ENCODE data around the gene CACNB2. TPM values are rescaled to one million over a fixed set of nuclear protein-coding genes. Genes with fewer than 3 reads are reported as not detected.
A peak's percentile ranks its signal among the peaks of the same experiment; 100 is the strongest.

Gene CACNB2
- total RNA-seq, 1 donor from 2014 or later: 3.5 TPM

DNA sequence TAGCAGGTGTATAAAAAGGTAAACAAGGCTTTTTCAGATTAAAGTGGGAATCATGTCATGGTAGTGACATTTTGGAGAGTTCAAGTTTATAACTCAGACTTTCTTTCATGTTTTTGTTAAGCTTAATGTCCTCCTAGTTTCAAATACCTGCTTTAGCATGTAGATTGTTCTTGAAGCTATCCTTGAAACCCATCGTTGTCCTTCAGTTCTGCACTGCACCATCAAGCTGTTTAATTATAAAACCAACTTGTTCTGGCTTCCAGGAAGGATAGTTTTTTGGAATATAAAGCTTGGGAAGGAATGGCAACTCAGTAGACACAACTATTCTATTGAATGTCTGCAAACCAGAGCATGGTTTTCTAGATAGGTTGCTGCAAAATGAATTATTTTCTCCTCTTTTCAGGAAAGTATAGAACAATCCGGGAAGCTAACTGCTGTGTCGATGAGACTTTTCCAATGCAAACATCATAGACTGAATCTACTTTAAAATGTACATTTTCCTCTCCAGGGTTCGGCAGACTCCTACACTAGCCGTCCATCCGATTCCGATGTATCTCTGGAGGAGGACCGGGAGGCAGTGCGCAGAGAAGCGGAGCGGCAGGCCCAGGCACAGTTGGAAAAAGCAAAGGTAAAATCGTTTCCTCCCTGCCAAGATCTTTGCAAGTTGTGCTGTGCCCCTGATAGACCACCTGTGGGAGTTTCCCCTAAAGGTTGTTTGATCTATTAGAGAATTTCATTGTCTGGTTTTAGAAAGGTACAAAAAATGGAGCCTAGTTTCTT lies 261.4 kb downstream of the CACNB2 start:
- Mint-ChIP-seq H3K27ac (no peak overlapping the region), H3K36me3 (no peaks in the 10 kb centered on the region), H3K9me3 (no peaks in the 10 kb centered on the region), H3K4me1 (peaks cover 15% of the 10 kb centered on the region), H3K4me3 (peak overlapping the region; percentile 87), H3K27me3 (ENCODE audit: insufficient read depth, low read depth) (peaks cover 6% of the 10 kb centered on the region)
- Histone ChIP-seq H3K4me2 (peak overlapping the region; percentile 98), H3K27ac (no peak overlapping the region), H3K9ac (no peak overlapping the region), H2AFZ (replicated peaks) (no peak overlapping the region), H3K27me3 (peaks cover 33% of the 10 kb centered on the region), H4K20me1 (ENCODE audit: low read depth) (no peaks in the 10 kb centered on the region), H3F3A (ENCODE audit: low read depth) (no peaks in the 10 kb centered on the region), H3K36me3 (no peaks in the 10 kb centered on the region), H3K4me3 (no peak overlapping the region), H3K4me1 (peaks cover 7% of the 10 kb centered on the region), H3K9me3 (ENCODE audit: low read depth) (no peaks in the 10 kb centered on the region), H3K79me2 (ENCODE audit: low read depth) (no peaks in the 10 kb centered on the region)
- no peak for DNase-seq (ENCODE audit: low spot score)
- TF ChIP-seq EZH2 (IDR thresholded peaks at IDR 0.05): no peak
- TF ChIP-seq, protein P1, sequence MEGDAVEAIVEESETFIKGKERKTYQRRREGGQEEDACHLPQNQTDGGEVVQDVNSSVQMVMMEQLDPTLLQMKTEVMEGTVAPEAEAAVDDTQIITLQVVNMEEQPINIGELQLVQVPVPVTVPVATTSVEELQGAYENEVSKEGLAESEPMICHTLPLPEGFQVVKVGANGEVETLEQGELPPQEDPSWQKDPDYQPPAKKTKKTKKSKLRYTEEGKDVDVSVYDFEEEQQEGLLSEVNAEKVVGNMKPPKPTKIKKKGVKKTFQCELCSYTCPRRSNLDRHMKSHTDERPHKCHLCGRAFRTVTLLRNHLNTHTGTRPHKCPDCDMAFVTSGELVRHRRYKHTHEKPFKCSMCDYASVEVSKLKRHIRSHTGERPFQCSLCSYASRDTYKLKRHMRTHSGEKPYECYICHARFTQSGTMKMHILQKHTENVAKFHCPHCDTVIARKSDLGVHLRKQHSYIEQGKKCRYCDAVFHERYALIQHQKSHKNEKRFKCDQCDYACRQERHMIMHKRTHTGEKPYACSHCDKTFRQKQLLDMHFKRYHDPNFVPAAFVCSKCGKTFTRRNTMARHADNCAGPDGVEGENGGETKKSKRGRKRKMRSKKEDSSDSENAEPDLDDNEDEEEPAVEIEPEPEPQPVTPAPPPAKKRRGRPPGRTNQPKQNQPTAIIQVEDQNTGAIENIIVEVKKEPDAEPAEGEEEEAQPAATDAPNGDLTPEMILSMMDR (IDR thresholded peaks at IDR 0.05): no peak
- TF ChIP-seq EZH2phosphoT487 (IDR thresholded peaks at IDR 0.05): no peak

DNA sequence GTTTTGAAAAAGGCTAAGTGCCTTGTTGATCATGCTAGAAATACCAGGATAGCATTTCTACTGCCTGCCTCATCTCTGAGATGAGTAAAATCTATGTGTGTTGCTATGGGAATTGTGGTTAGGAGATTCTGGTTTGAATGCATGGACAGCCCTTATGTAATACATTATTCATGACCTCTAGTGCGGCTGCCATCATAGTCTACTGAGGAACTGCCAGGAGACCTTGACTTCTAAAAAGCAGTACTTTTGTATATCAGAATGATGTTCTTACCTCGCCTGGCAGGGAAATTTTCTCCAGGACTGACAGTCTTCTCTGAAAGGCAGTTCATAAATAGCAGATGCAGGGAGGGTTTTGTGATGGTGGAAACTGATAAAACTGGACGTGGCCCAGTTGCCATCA lies 262.6 kb downstream of the CACNB2 start:
- H3K79me2 ChIP-seq (ENCODE audit: low read depth): no peaks in the 10 kb centered on the region

DNA sequence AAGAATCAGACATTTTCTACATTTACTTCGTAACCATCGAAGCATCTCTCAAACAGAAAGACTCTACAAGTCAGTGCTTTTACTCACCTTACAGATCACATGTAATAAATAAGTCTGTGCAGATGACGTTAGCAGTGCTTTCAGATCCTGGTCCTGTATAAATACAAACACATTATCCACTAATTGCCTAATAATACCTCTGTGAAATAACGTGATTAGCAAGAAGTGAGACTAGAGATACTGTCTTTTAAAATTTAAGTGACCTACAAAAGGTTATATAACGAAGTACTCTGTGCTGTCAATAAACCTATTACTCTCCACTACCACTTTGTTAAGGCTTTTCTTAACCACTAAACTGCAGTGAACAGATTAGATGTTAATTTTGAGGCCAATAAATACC lies 264.3 kb downstream of the CACNB2 start:
- H3K4me2 ChIP-seq: no peak overlapping the region
- H3K36me3 ChIP-seq: no peaks in the 10 kb centered on the region
- H3K4me3 ChIP-seq: no peak overlapping the region
- H3F3A ChIP-seq (ENCODE audit: low read depth): no peaks in the 10 kb centered on the region
- H3K27ac ChIP-seq: no peak overlapping the region
- no peaks in the 10 kb centered on the region for H4K20me1 ChIP-seq (ENCODE audit: low read depth)
- Mint-ChIP-seq H3K36me3 (no peaks in the 10 kb centered on the region), H3K9me3 (no peaks in the 10 kb centered on the region), H3K4me3 (no peak overlapping the region), H3K27ac (no peak overlapping the region), H3K4me1 (peaks cover 15% of the 10 kb centered on the region), H3K27me3 (ENCODE audit: insufficient read depth, low read depth) (peaks cover 6% of the 10 kb centered on the region)
- H3K27me3 ChIP-seq: peaks cover 32% of the 10 kb centered on the region
- no peak overlapping the region for H3K9ac ChIP-seq
- H3K79me2 ChIP-seq (ENCODE audit: low read depth): no peaks in the 10 kb centered on the region
- TF ChIP-seq EZH2phosphoT487 (IDR thresholded peaks at IDR 0.05) (no peak), EZH2 (IDR thresholded peaks at IDR 0.05) (no peak)
- TF ChIP-seq, protein P1 (IDR thresholded peaks at IDR 0.05): no peak
- H3K9me3 ChIP-seq (ENCODE audit: low read depth): no peaks in the 10 kb centered on the region
- no peak for DNase-seq (ENCODE audit: low spot score)
- no peak overlapping the region for H2AFZ ChIP-seq (replicated peaks)
- peaks cover 7% of the 10 kb centered on the region for H3K4me1 ChIP-seq

More for the DNA sequence above, 262.6 kb downstream of the CACNB2 start:
- Mint-ChIP-seq H3K27me3 (ENCODE audit: insufficient read depth, low read depth) (peaks cover 6% of the 10 kb centered on the region), H3K4me3 (no peak overlapping the region), H3K36me3 (no peaks in the 10 kb centered on the region), H3K4me1 (peaks cover 15% of the 10 kb centered on the region), H3K27ac (no peak overlapping the region), H3K9me3 (no peaks in the 10 kb centered on the region)
- TF ChIP-seq, protein P1 (IDR thresholded peaks at IDR 0.05): no peak
- no peak for TF ChIP-seq EZH2 (IDR thresholded peaks at IDR 0.05)
- no peak for TF ChIP-seq EZH2phosphoT487 (IDR thresholded peaks at IDR 0.05)
- no peaks in the 10 kb centered on the region for H3F3A ChIP-seq (ENCODE audit: low read depth)
- no peak overlapping the region for H2AFZ ChIP-seq (replicated peaks)
- H3K9ac ChIP-seq: no peak overlapping the region
- H3K27ac ChIP-seq: no peak overlapping the region
- H4K20me1 ChIP-seq (ENCODE audit: low read depth): no peaks in the 10 kb centered on the region
- H3K4me3 ChIP-seq: no peak overlapping the region
- H3K4me2 ChIP-seq: no peak overlapping the region
- H3K27me3 ChIP-seq: peaks cover 33% of the 10 kb centered on the region
- no peaks in the 10 kb centered on the region for H3K9me3 ChIP-seq (ENCODE audit: low read depth)
- H3K36me3 ChIP-seq: no peaks in the 10 kb centered on the region
- no peak for DNase-seq (ENCODE audit: low spot score)
- peaks cover 7% of the 10 kb centered on the region for H3K4me1 ChIP-seq

All from neural progenitor cell (in vitro differentiated cells).